Gastroesophageal sphincter (tissue), 3 donors: ENCODE data around the gene NCK2.

ENCODE experiments used
- POLR2A ChIP-seq, 2 donors: fragments of 450-650 bp; IDR thresholded peaks; one replicate each; pipeline ENCODE4 v1.6.1; 2017; ENCODE audit warnings: antibody characterized with exemption in 2 of 2, mild to moderate bottlenecking in 2 of 2, moderate library complexity in 1 of 2
- TF ChIP-seq, protein P1 (sequence below), 4 experiments: fragments of 200-600 bp in 2 of 4; fragments of 450-650 bp in 2 of 4; sonication (generic) in 1 of 4; IDR thresholded peaks; one replicate each; pipeline ENCODE4 v1.5.1; 2017 to 2019; ENCODE audit warnings: antibody characterized with exemption in 4 of 4, mild to moderate bottlenecking in 2 of 4, moderate library complexity in 2 of 4

DNA sequence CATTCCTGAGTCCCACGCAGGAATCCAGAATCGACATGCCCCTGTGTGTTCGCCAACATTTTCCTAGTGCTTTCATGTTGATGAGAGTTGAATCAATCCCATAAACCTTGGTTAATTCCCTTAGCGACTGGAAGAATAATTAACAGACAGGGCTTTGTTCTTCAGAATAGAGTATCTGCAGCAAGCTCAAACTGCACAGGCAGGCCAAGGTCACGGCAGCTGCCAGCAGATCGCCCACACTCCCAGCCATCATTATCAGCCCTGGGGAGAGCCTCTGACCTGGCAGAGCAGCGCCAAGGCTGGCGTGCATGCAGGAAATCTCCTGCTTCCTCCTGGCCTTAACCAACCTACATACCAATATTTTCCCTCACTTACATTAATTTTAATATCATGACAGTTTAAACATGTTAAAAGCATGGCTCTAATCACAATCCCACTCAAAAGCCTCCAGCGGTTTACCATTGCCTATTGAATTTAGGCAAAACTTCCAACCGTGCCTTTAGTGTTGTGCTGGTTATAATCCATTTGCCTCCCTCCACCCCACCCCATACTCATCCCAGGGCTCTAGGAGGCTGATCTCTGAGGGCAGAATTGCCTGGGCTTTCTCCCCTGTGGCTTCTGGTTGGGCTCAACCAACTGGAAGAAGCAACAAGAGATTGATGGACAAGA is 46.8 kb upstream of the NCK2 start:
- no peak for TF ChIP-seq POLR2A (IDR thresholded peaks at IDR 0.05)
- TF ChIP-seq, protein P1, sequence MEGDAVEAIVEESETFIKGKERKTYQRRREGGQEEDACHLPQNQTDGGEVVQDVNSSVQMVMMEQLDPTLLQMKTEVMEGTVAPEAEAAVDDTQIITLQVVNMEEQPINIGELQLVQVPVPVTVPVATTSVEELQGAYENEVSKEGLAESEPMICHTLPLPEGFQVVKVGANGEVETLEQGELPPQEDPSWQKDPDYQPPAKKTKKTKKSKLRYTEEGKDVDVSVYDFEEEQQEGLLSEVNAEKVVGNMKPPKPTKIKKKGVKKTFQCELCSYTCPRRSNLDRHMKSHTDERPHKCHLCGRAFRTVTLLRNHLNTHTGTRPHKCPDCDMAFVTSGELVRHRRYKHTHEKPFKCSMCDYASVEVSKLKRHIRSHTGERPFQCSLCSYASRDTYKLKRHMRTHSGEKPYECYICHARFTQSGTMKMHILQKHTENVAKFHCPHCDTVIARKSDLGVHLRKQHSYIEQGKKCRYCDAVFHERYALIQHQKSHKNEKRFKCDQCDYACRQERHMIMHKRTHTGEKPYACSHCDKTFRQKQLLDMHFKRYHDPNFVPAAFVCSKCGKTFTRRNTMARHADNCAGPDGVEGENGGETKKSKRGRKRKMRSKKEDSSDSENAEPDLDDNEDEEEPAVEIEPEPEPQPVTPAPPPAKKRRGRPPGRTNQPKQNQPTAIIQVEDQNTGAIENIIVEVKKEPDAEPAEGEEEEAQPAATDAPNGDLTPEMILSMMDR (IDR thresholded peaks at IDR 0.05) = no peak
